WERI-Rb-1 (cell line): ENCODE results near the gene GALT.
A peak's percentile ranks its signal among the peaks of the same experiment; 100 is the strongest.

Experiments used
- DNase-seq: peaks from one replicate; pipeline ENCODE4 v3.0.0-alpha.2; 2020
- H3K27ac ChIP-seq: fragments of 250-450 bp; sonication (Bioruptor Pico); 2 replicates; pipeline ENCODE4 v1.5.1; 2020; ENCODE audit warnings: mild to moderate bottlenecking, moderate library complexity
- H3K27me3 ChIP-seq: fragments of 250-450 bp; sonication (Bioruptor Pico); 2 replicates; pipeline ENCODE4 v1.5.1; 2021; ENCODE audit warnings: mild to moderate bottlenecking, low read depth, moderate library complexity; ENCODE audit not compliant: insufficient read depth, severe bottlenecking
- H3K36me3 ChIP-seq: fragments of 250-450 bp; sonication (Bioruptor Pico); 2 replicates; pipeline ENCODE4 v1.5.1; 2020; ENCODE audit warnings: mild to moderate bottlenecking, moderate library complexity
- H3K4me3 ChIP-seq: 2 replicates; pipeline ENCODE4 v1.5.1; 2011; ENCODE audit warnings: low read depth, mild to moderate bottlenecking, control low read depth, low read length
- H3K9me3 ChIP-seq: fragments of 250-450 bp; sonication (Bioruptor Pico); 2 replicates; pipeline ENCODE4 v1.5.1; 2021; ENCODE audit warnings: mild to moderate bottlenecking, moderate library complexity; ENCODE audit not compliant: severe bottlenecking
- CTCF ChIP-seq: IDR thresholded peaks from 2 replicates; pipeline ENCODE4 v1.5.1; 2011; ENCODE audit warnings: low read depth, mild to moderate bottlenecking, control low read depth, inconsistent platforms, low read length

Gene GALT

GRCh38 chr9:34644766-34645314 is 1.6 kb upstream of the GALT start:
- no peaks in the 10 kb centered on the region for H3K9me3 ChIP-seq
- no peak for TF ChIP-seq CTCF
- no peak overlapping the region for H3K4me3 ChIP-seq
- H3K36me3 ChIP-seq: peaks cover 15% of the 10 kb centered on the region
- no peaks in the 10 kb centered on the region for H3K27me3 ChIP-seq
- H3K27ac ChIP-seq: no peak overlapping the region
- no peak for DNase-seq

- peak overlapping the region; percentile 69 for H3K27ac ChIP-seq
- H3K4me3 ChIP-seq: peak overlapping the region; percentile 68
- H3K9me3 ChIP-seq: no peaks in the 10 kb centered on the region
- peaks cover 15% of the 10 kb centered on the region for H3K36me3 ChIP-seq
- no peak for TF ChIP-seq CTCF
- no peak for DNase-seq
- H3K27me3 ChIP-seq: no peaks in the 10 kb centered on the region
Observed at GRCh38 chr9:34647084-34647403, 569 bp downstream of the GALT start.

- no peak for DNase-seq
- Histone ChIP-seq H3K27ac (no peak overlapping the region), H3K27me3 (no peaks in the 10 kb centered on the region), H3K36me3 (peaks cover 15% of the 10 kb centered on the region), H3K4me3 (peak overlapping the region; percentile 68), H3K9me3 (no peaks in the 10 kb centered on the region)
- TF ChIP-seq CTCF: no peak
Observed at GRCh38 chr9:34647651-34648050, 1.2 kb downstream of the GALT start.

- peaks cover 15% of the 10 kb centered on the region for H3K36me3 ChIP-seq
- H3K27me3 ChIP-seq: no peaks in the 10 kb centered on the region
- no peaks in the 10 kb centered on the region for H3K9me3 ChIP-seq
- DNase-seq: no peak
- no peak for TF ChIP-seq CTCF
- H3K27ac ChIP-seq: no peak overlapping the region
- H3K4me3 ChIP-seq: no peak overlapping the region
Observed at GRCh38 chr9:34648673-34649072, 2.2 kb downstream of the GALT start.

GRCh38 chr9:34650816-34651215 is 4.3 kb downstream of the GALT start:
- TF ChIP-seq CTCF: no peak
- peaks cover 15% of the 10 kb centered on the region for H3K36me3 ChIP-seq
- no peak overlapping the region for H3K27ac ChIP-seq
- no peaks in the 10 kb centered on the region for H3K27me3 ChIP-seq
- no peak overlapping the region for H3K4me3 ChIP-seq
- no peak for DNase-seq
- H3K9me3 ChIP-seq: no peaks in the 10 kb centered on the region

GRCh38 chr9:34651321-34651720 is 4.8 kb downstream of the GALT start:
- no peaks in the 10 kb centered on the region for H3K27me3 ChIP-seq
- H3K36me3 ChIP-seq: peaks cover 15% of the 10 kb centered on the region
- H3K27ac ChIP-seq: peak overlapping the region; percentile 81
- H3K9me3 ChIP-seq: no peaks in the 10 kb centered on the region
- H3K4me3 ChIP-seq: peak overlapping the region; percentile 51
- no peak for TF ChIP-seq CTCF
- DNase-seq: no peak
